Rectal smooth muscle tissue (tissue), 1 donor: ENCODE measurements around the gene RNPEPL1.

Source experiments
- H3K27ac ChIP-seq: one replicate; pipeline ENCODE4 v1.7.0; 2013; ENCODE audit warnings: low read depth, low read length, inconsistent platforms
- H3K27me3 ChIP-seq: one replicate; pipeline ENCODE4 v1.7.0; 2013; ENCODE audit warnings: low read length; ENCODE audit not compliant: control insufficient read depth, insufficient read depth
- H3K36me3 ChIP-seq: one replicate; pipeline ENCODE4 v1.7.0; 2013; ENCODE audit warnings: low read length; ENCODE audit not compliant: control insufficient read depth, insufficient read depth
- H3K4me1 ChIP-seq: one replicate; pipeline ENCODE4 v1.7.0; 2013; ENCODE audit warnings: low read length; ENCODE audit not compliant: control insufficient read depth, insufficient read depth
- H3K4me3 ChIP-seq: one replicate; pipeline ENCODE4 v1.7.0; 2013; ENCODE audit warnings: low read length
- H3K9ac ChIP-seq: one replicate; pipeline ENCODE4 v1.7.0; 2013; ENCODE audit warnings: low read length

The RNPEPL1 gene

DNA sequence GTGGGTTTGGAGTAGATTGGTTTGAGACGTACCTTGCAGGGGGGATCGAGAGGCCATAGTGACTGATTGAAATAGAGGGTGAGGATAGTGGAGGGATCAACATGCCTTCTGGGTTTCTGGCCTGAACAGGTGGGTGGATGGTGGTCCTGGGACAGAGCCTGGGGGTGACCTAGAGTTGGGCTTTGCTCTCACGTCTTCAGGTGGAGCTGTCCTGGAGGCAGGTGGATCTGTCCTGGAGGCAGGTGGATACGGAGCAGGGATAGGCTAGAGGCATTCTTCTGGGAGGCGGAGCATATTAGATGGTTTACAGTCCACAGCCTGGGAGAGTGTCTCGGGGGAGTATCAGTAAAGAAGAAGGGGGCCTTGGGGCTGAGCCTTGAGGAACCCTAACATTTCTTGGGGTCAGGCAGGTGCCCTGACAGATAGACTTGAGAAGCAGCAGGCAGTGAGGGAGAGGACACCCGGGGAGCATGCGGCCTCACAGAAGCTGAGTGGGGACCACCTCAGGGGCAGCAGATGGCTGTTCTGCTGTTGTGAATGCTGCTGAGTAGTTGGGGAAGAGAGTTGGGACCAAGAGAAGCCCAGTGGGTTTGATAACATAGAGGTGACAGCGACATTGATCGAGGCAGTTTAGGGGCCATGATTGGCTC, 19.8 kb downstream of the RNPEPL1 start:
- peaks cover 10% of the 10 kb centered on the region for H3K36me3 ChIP-seq
- H3K27ac ChIP-seq = no peak overlapping the region
- H3K4me1 ChIP-seq = peaks cover 18% of the 10 kb centered on the region
- H3K4me3 ChIP-seq = peak overlapping the region; percentile 80
- H3K27me3 ChIP-seq = no peaks in the 10 kb centered on the region
- H3K9ac ChIP-seq = no peak overlapping the region

DNA sequence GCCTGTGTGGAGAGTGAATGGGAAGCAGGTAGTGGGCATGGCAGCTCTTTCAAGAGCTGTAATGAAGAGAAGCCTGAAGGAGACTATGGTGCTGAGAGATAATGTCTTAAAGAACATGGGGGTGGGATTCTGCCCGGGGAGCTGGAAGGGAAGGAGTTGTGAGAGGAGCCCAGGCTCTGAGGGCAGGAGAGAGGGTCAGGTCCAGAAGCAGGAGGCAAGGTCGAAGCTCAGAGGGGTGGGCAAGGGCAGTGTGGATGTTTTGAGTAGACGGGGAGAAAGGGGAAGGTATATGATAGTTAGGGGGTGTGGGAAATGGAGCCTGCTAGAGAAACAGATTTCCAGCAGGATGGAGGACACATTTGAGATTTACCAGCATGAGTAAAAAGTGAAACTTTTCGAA, 20.4 kb downstream of the RNPEPL1 start:
- Histone ChIP-seq H3K27ac (no peak overlapping the region), H3K27me3 (no peaks in the 10 kb centered on the region), H3K9ac (no peak overlapping the region), H3K4me1 (peaks cover 18% of the 10 kb centered on the region), H3K36me3 (peaks cover 12% of the 10 kb centered on the region), H3K4me3 (no peak overlapping the region)

DNA sequence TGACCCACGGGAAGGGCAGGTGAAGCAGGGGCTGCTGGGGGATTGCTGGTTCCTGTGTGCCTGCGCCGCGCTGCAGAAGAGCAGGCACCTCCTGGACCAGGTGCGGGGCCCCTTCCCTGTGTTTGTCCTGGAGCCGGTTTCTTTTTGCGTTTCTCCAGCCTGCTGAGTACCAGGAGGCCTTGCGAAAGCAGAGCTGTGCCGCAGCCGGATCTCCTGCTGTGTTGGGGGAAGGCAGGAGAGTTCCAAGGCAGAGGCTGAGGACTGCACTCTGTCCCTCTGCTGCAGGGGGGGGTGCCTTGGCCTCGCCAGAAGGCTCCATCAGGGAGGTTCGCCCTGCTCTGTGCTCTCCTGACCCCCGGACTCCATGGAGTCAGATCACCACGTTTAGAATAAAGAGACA, 21.1 kb downstream of the RNPEPL1 start:
- no peak overlapping the region for H3K27ac ChIP-seq

DNA sequence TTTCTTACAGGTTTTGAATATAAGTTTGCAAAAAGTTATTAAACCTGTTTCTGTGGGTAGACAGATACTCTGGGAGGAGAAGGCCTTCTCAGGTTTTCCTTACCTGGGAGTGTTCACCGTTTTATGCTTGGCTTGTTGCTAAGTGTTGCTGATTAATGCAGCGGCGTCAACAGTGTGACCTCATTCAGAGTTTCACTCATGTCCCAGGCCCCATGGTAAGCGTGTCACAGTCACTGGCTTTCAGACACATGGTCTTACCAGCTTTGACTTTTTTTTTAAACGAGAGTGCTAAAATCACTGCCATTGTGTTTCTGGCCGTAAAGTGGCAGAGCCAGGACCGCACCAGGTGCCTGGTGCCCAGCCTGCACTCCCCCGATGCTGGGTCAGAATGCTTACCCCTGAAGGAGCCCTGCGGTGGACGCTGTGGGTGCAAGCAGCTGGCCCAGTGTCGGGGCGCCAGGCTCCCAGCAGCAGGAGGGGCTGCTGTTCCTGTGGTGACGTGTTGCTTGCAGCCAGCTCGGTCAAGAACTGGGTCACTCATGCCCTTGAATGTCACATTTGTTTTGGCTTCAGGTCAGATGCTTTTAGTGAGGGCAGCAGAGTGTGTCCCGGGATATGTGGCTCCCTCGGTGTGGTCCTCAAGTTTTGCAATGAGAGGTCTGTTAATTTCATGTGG, 21.7 kb downstream of the RNPEPL1 start:
- peaks cover 14% of the 10 kb centered on the region for H3K4me1 ChIP-seq
- H3K4me3 ChIP-seq = no peak overlapping the region
- H3K9ac ChIP-seq = no peak overlapping the region
- peaks cover 13% of the 10 kb centered on the region for H3K36me3 ChIP-seq
- H3K27ac ChIP-seq = no peak overlapping the region
- H3K27me3 ChIP-seq = no peaks in the 10 kb centered on the region

More for the DNA sequence above, 21.1 kb downstream of the RNPEPL1 start:
- Histone ChIP-seq H3K27me3 (no peaks in the 10 kb centered on the region), H3K4me3 (no peak overlapping the region), H3K4me1 (peaks cover 18% of the 10 kb centered on the region), H3K36me3 (peaks cover 13% of the 10 kb centered on the region), H3K9ac (no peak overlapping the region)

DNA sequence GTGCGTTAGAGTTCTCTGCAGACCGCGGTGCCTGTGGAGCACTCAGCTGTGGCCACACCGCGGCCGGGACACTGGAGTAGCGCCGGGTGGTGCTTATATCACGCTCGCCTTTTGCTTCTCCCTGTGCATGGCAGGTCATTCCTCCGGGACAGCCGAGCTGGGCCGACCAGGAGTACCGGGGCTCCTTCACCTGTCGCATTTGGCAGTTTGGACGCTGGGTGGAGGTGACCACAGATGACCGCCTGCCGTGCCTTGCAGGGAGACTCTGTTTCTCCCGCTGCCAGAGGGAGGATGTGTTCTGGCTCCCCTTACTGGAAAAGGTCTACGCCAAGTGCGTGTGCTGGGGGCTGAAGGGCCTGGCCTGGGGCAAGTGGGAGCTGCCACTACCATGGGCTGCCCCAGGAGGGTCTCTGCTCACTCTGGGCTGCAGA, 22.4 kb downstream of the RNPEPL1 start:
- Histone ChIP-seq H3K9ac (no peak overlapping the region), H3K27me3 (no peaks in the 10 kb centered on the region), H3K36me3 (peaks cover 13% of the 10 kb centered on the region), H3K27ac (no peak overlapping the region), H3K4me3 (no peak overlapping the region), H3K4me1 (peaks cover 11% of the 10 kb centered on the region)

DNA sequence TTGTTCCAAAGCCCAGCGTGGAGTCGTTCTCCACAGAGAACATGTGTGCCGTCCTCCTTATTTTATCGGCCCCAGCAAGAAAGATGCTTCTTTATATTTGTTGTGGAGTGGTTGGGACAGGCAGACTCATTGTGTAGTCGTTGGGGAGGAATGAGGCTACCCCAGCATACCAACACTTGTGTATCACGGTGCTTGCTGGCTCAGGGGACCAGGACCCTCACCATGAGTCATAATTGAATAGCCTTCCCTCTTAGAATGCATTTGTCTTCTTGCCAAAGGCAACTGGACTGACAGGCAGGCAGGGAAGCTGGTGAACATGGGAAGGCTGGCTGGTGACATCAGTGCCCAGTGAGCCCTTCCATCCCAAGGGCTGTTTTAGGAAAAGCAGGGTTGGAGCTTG, 22.9 kb downstream of the RNPEPL1 start:
- peaks cover 16% of the 10 kb centered on the region for H3K4me1 ChIP-seq
- H3K36me3 ChIP-seq = peaks cover 13% of the 10 kb centered on the region
- no peak overlapping the region for H3K27ac ChIP-seq
- no peak overlapping the region for H3K4me3 ChIP-seq
- no peak overlapping the region for H3K9ac ChIP-seq
- H3K27me3 ChIP-seq = no peaks in the 10 kb centered on the region

DNA sequence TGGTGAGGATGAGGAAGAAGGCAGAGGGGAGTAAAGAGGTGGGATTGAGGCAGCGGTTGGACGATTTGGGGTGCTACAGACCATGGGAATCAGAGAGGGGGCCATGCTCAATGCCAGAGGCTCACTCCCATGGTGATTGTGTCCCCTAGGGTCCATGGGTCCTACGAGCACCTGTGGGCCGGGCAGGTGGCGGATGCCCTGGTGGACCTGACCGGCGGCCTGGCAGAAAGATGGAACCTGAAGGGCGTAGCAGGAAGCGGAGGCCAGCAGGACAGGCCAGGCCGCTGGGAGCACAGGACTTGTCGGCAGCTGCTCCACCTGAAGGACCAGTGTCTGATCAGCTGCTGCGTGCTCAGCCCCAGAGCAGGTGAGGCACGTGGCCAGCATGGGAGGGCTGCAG, 23.5 kb downstream of the RNPEPL1 start:
- Histone ChIP-seq H3K27me3 (no peaks in the 10 kb centered on the region), H3K27ac (no peak overlapping the region), H3K4me1 (peaks cover 19% of the 10 kb centered on the region), H3K36me3 (peaks cover 13% of the 10 kb centered on the region), H3K9ac (no peak overlapping the region), H3K4me3 (no peak overlapping the region)

DNA sequence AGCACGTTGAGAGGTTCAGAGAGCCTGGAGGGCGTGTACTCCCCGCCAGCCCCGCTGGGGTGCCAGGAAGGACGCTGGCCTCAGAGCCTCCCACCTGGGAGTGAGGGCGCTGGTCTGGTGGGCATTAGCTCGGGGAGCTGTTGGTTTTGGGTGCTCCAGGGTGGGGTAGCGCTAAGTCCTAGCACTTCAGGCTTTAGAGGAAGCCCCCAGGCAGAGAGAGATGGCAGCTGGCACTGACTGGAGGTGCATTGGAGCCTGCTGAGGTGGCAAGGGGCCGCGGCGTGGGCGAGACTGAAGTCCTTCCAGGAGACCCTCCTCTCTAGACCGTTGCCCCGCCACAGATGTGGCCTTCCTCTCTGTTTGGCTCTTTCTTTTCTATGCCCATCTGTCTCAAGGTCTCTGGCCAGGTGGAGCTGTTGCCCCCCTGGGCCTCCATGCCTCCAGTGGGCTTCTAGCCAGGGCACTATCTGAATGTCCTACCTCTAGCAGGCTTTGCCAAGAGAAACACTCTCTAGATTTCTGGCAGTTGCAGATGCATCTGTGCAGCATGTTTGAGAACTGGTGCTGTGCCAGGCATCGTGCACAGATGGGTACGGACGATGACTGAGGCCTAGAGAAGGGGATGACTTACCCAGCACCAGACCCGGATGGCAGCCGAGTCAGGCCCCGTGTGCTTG, 24.9 kb downstream of the RNPEPL1 start:
- no peak overlapping the region for H3K9ac ChIP-seq
- H3K36me3 ChIP-seq = peaks cover 16% of the 10 kb centered on the region
- H3K27me3 ChIP-seq = no peaks in the 10 kb centered on the region
- H3K4me1 ChIP-seq = peaks cover 13% of the 10 kb centered on the region
- H3K27ac ChIP-seq = no peak overlapping the region
- no peak overlapping the region for H3K4me3 ChIP-seq

DNA sequence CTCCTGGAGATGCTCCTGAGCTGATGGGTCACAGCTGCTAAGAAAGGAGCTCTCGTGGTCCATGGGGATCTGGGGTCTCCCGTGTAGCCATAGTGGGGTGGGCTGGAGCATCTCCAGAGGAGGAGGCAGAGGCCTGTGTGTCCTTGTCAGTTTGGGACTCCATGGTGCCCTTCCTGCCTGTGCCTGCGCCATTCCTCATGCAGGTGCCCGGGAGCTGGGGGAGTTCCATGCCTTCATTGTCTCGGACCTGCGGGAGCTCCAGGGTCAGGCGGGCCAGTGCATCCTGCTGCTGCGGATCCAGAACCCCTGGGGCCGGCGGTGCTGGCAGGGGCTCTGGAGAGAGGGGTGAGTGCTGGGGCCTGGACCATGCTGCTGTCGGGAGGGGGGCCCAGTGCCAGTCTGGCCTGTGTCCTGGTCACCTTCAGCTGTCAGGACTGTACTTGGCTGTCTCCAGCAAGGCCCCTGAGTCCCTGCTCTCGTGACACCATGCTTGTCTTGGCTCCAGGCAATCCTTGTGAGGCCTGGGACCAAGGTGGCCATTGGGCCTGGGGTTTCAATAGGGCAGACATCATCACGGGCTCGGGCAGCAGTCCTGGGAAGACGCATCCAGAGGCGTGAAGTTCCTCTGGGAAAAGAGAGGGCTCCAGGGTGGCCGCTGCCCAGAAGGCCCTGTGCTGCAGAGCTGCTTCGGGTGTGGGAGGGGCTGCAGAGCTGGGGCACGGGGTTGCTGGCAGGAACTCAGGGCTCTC, 25.6 kb downstream of the RNPEPL1 start:
- H3K9ac ChIP-seq = no peak overlapping the region
- H3K27me3 ChIP-seq = no peaks in the 10 kb centered on the region
- H3K4me3 ChIP-seq = no peak overlapping the region
- peaks cover 15% of the 10 kb centered on the region for H3K4me1 ChIP-seq
- H3K36me3 ChIP-seq = peaks cover 16% of the 10 kb centered on the region
- no peak overlapping the region for H3K27ac ChIP-seq

DNA sequence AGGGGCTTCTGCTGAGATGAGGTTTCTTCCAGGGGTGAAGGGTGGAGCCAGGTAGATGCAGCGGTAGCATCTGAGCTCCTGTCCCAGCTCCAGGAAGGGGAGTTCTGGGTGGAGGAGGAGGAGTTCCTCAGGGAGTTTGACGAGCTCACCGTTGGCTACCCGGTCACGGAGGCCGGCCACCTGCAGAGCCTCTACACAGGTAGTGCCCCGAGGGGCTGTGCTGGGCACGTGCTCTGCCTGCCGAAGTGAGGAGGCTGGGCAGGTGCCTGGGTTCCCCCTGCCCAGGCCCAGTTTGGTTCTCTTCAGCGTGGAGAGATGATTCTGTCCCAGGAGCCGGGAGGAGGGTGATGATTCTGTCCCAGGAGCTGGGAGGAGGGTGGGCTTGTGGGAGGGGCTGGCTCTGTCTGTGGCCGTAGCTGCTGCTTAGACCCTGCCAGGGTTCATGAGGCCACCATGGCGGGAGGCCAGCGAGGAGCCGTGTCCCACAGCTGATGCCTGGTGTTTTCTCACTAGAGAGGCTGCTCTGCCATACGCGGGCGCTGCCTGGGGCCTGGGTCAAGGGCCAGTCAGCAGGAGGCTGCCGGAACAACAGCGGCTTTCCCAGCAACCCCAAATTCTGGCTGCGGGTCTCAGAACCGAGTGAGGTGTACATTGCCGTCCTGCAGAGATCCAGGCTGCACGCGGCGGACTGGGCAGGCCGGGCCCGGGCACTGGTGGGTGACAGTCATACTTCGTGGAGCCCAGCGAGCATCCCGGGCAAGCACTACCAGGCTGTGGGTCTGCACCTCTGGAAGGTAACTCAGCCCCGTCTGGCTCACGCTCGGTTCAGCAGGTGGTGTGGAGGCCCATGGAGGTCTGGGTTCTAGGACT, 26.5 kb downstream of the RNPEPL1 start:
- no peak overlapping the region for H3K27ac ChIP-seq
- no peak overlapping the region for H3K4me3 ChIP-seq
- H3K36me3 ChIP-seq = peaks cover 16% of the 10 kb centered on the region
- no peak overlapping the region for H3K9ac ChIP-seq
- peaks cover 15% of the 10 kb centered on the region for H3K4me1 ChIP-seq
- H3K27me3 ChIP-seq = no peaks in the 10 kb centered on the region

DNA sequence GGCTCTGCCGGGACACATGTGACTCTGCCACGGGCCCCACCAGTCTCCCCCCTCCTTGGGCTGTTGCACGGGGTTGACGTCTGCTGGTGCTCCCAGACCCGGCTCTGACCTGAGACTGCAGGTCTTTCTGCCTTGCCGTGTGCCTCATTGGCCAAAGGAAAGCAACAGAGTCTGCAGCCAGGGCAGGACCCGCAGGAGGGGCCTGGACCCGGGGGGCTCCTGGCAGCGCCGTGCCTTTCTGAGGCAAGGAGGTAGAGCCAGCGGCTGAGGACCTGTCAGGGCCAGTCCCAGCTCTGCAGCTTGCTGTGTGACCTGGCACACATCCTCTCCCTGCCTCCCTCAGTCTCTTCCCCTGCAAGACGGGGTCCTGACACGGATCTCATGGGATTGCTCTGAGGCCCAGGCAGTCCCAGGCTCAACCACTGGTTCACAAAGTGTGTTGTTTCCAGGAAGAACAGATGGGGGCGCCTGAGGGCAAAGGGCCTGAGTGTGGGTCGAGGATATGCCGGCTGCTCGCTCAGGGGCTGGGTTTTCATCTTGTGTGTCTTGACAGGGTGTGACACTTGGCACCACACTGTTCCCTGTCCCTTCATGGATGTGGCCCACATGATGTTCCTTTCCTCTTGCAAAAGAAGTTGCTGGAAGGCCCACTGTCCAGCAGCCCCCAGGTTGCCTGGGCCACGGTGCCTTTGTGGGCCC, 27.2 kb downstream of the RNPEPL1 start:
- Histone ChIP-seq H3K27ac (no peak overlapping the region), H3K4me1 (peaks cover 15% of the 10 kb centered on the region), H3K9ac (no peak overlapping the region), H3K27me3 (no peaks in the 10 kb centered on the region), H3K4me3 (no peak overlapping the region), H3K36me3 (peaks cover 16% of the 10 kb centered on the region)
